Esophagus squamous epithelium (tissue), 4 donors: ENCODE data around the gene PRR15L.

Source experiments
- POLR2A ChIP-seq, 4 donors: fragments of 450-650 bp; IDR thresholded peaks; one replicate each; pipeline ENCODE4 v1.6.1; 2017; ENCODE audit warnings: antibody characterized with exemption in 4 of 4, mild to moderate bottlenecking in 4 of 4, moderate library complexity in 3 of 4
- TF ChIP-seq, protein P1 (sequence below), 6 experiments: fragments of 450-650 bp in 4 of 6; fragments of 200-600 bp in 2 of 6; sonication (generic) in 2 of 6; IDR thresholded peaks; one replicate each; pipeline ENCODE4 v1.5.1; 2016 to 2019; ENCODE audit warnings: antibody characterized with exemption in 6 of 6, mild to moderate bottlenecking in 4 of 6, moderate library complexity in 4 of 6

DNA sequence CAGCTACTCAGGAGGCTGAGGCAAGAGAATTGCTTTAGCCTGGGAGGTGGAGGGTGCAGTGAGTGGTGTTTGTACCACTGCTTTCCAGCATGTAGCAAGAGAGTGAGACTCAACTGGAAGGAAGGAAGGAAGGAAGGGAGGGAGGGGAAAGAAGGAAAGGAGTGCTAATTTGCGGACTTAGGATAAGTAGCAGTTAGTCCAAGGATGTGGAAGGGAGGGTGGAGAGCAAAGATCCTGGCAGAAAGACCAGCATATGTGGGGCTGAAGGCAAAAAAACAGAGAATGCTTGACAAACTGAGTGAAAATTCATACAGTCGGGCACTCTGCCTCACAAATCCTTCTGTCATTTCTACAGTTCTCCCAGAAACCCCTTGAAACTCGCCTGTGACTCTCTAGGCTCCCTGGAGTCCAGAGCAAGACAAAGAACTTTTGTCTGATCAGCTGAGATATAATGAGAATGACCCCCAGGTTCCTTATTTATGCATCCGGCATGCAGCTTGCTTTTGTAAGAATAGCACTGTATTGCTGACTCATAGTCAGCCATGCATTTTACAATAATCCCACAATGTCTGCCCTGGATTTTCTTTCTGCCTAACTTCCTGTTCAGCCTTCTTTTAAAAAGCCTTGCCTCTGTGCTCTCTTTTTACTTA is 44.7 kb upstream of the PRR15L start:
- TF ChIP-seq, protein P1, sequence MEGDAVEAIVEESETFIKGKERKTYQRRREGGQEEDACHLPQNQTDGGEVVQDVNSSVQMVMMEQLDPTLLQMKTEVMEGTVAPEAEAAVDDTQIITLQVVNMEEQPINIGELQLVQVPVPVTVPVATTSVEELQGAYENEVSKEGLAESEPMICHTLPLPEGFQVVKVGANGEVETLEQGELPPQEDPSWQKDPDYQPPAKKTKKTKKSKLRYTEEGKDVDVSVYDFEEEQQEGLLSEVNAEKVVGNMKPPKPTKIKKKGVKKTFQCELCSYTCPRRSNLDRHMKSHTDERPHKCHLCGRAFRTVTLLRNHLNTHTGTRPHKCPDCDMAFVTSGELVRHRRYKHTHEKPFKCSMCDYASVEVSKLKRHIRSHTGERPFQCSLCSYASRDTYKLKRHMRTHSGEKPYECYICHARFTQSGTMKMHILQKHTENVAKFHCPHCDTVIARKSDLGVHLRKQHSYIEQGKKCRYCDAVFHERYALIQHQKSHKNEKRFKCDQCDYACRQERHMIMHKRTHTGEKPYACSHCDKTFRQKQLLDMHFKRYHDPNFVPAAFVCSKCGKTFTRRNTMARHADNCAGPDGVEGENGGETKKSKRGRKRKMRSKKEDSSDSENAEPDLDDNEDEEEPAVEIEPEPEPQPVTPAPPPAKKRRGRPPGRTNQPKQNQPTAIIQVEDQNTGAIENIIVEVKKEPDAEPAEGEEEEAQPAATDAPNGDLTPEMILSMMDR (IDR thresholded peaks at IDR 0.05) = no peak
- TF ChIP-seq POLR2A (IDR thresholded peaks at IDR 0.05) = no peak
